GM23338 (cell line): ENCODE measurements around the gene PAK1. TPM values are rescaled to one million over a fixed set of nuclear protein-coding genes. Genes with fewer than 3 reads are reported as not detected.

Experiments
- ATAC-seq: fragments of 200-7000 bp; cut with Tn5 transposase; 3 replicates; pipeline ENCODE4 v1.9.1; 2020
- DNase-seq: peaks from one replicate; pipeline ENCODE4 v3.0.0-alpha.2; 2015; ENCODE audit warnings: low spot score
- H2AFZ ChIP-seq: fragments of 200-600 bp; sonication (generic); 2 replicates; pipeline ENCODE4 v1.8.0; 2016; ENCODE audit warnings: antibody characterized with exemption, mild to moderate bottlenecking, moderate library complexity
- H3F3A ChIP-seq: fragments of 200-600 bp; sonication (generic); replicated peaks from 2 replicates; pipeline ENCODE4 v1.8.0; 2017; ENCODE audit warnings: antibody characterized with exemption, mixed run types, low read depth
- H3K27ac ChIP-seq: fragments of 200-600 bp; sonication (generic); 2 replicates; pipeline ENCODE4 v1.6.1; 2016; ENCODE audit warnings: low read depth
- H3K27me3 ChIP-seq: fragments of 200-600 bp; sonication (generic); 2 replicates; pipeline ENCODE4 v1.8.0; 2016; ENCODE audit warnings: mild to moderate bottlenecking, mixed run types, moderate library complexity; ENCODE audit not compliant: insufficient read depth
- H3K36me3 ChIP-seq: fragments of 200-600 bp; sonication (generic); 2 replicates; pipeline ENCODE4 v1.8.0; 2016; ENCODE audit warnings: mild to moderate bottlenecking; ENCODE audit not compliant: insufficient read depth
- H3K4me1 ChIP-seq: fragments of 200-600 bp; sonication (generic); 2 replicates; pipeline ENCODE4 v1.8.0; 2016; ENCODE audit warnings: mild to moderate bottlenecking, moderate library complexity; ENCODE audit not compliant: insufficient read depth
- H3K4me2 ChIP-seq: fragments of 200-600 bp; sonication (generic); 2 replicates; pipeline ENCODE4 v1.7.1; 2017; ENCODE audit warnings: mixed run types
- H3K4me3 ChIP-seq: fragments of 200-600 bp; sonication (generic); 2 replicates; pipeline ENCODE4 v1.6.1; 2016; ENCODE audit warnings: mixed run types
- H3K79me2 ChIP-seq: fragments of 200-600 bp; sonication (generic); replicated peaks from 2 replicates; pipeline ENCODE4 v1.8.0; 2017; ENCODE audit warnings: mild to moderate bottlenecking; ENCODE audit not compliant: insufficient read depth
- H3K9me2 ChIP-seq: fragments of 200-600 bp; sonication (generic); 2 replicates; pipeline ENCODE4 v1.8.0; 2017; ENCODE audit not compliant: insufficient read depth
- H4K20me1 ChIP-seq: fragments of 200-600 bp; sonication (generic); replicated peaks from 2 replicates; pipeline ENCODE4 v1.8.0; 2017; ENCODE audit warnings: mild to moderate bottlenecking; ENCODE audit not compliant: insufficient read depth
- H3K27ac Mint-ChIP-seq: 2 replicates; pipeline ENCODE4 v1.8.0; 2020; ENCODE audit warnings: inconsistent platforms, mild to moderate bottlenecking, moderate library complexity, mixed read lengths
- H3K27me3 Mint-ChIP-seq: 3 replicates; pipeline ENCODE4 v1.8.0; 2022; ENCODE audit warnings: low read depth, mild to moderate bottlenecking, moderate library complexity, mixed read lengths, inconsistent platforms; ENCODE audit not compliant: insufficient read depth, poor library complexity
- H3K36me3 Mint-ChIP-seq: 3 replicates; pipeline ENCODE4 v1.8.0; 2021; ENCODE audit warnings: low read depth, mild to moderate bottlenecking, inconsistent platforms, moderate library complexity, mixed read lengths
- H3K4me1 Mint-ChIP-seq: 3 replicates; pipeline ENCODE4 v1.8.0; 2020; ENCODE audit warnings: mild to moderate bottlenecking, inconsistent platforms, mixed read lengths
- H3K4me3 Mint-ChIP-seq: 3 replicates; pipeline ENCODE4 v1.8.0; 2021; ENCODE audit warnings: moderate library complexity, mild to moderate bottlenecking, inconsistent platforms, mixed read lengths
- H3K9me3 Mint-ChIP-seq: 3 replicates; pipeline ENCODE4 v1.8.0; 2020; ENCODE audit warnings: moderate library complexity, mild to moderate bottlenecking, inconsistent platforms, mixed read lengths
- CREB1 ChIP-seq: fragments of 250-450 bp; sonication (Bioruptor Pico); IDR thresholded peaks from 2 replicates; pipeline ENCODE4 v1.5.0; 2020; ENCODE audit warnings: low read depth, mild to moderate bottlenecking, moderate library complexity
- CTCF ChIP-seq, 2 experiments: fragments of 200-600 bp in 1 of 2; sonication (generic) in 1 of 2; conservative IDR thresholded peaks; 2 replicates each; pipeline versions ENCODE4 v1.5.1 to v1.6.1; 2016 to 2017; ENCODE audit warnings: antibody characterized with exemption in 2 of 2, low read depth in 2 of 2, mild to moderate bottlenecking in 2 of 2, moderate library complexity in 1 of 2
- ETS1 ChIP-seq: IDR thresholded peaks from 2 replicates; pipeline ENCODE4 v1.6.1; 2016; ENCODE audit warnings: antibody characterized with exemption
- EZH2 ChIP-seq: fragments of 200-600 bp; sonication (generic); IDR thresholded peaks from one replicate; pipeline ENCODE4 v1.8.0; 2017; ENCODE audit warnings: antibody characterized with exemption, mild to moderate bottlenecking, low read depth; ENCODE audit not compliant: unreplicated experiment
- EZH2phosphoT487 ChIP-seq: fragments of 200-600 bp; sonication (generic); IDR thresholded peaks from one replicate; pipeline ENCODE4 v1.8.1; 2018; ENCODE audit warnings: antibody characterized with exemption; ENCODE audit not compliant: unreplicated experiment
- NANOG ChIP-seq: IDR thresholded peaks from 2 replicates; pipeline ENCODE4 v1.6.1; 2016; ENCODE audit warnings: antibody characterized with exemption, borderline replicate concordance
- POLR2AphosphoS5 ChIP-seq: IDR thresholded peaks from 2 replicates; pipeline ENCODE4 v1.6.1; 2016; ENCODE audit warnings: antibody characterized with exemption, low read depth
- REST ChIP-seq: IDR thresholded peaks from one replicate; pipeline ENCODE4 v1.6.1; 2018; ENCODE audit warnings: antibody characterized with exemption; ENCODE audit not compliant: unreplicated experiment
- polyA plus RNA-seq: library from polyadenylated mRNA; unstranded; fragments of >200 nt; fragmentation: Nextera tagmentation; extraction: Ambion mirVana; gene quantifications from 2 replicates; pipeline ENCODE4 v1.2.1, GENCODE V29; 2016
- total RNA-seq: library from RNA; depleted of rRNA; stranded (reverse); fragments of >200 nt; shearing (Covaris generic); gene quantifications from 2 replicates; pipeline ENCODE4 v1.2.3, GENCODE V29; 2014

Gene PAK1
- total and polyA plus RNA-seq, 2 experiments from 2014 or later, result 102 to 175 TPM

GRCh38 chr11:77508019-77508418 is 34.1 kb upstream of the PAK1 start:
- no peaks in the 10 kb centered on the region for H3K9me3 Mint-ChIP-seq
- H3K4me1 ChIP-seq, result peaks cover 15% of the 10 kb centered on the region
- H3K27me3 Mint-ChIP-seq, result no peaks in the 10 kb centered on the region
- no peaks in the 10 kb centered on the region for H3F3A ChIP-seq
- TF ChIP-seq ETS1, result no peak
- no peak for TF ChIP-seq EZH2phosphoT487
- TF ChIP-seq REST, result no peak
- TF ChIP-seq CTCF (conservative IDR thresholded peaks at IDR 0.05; ENCODE audit: low read depth in 2 of 2), result peak in 1 of 2 experiments; percentile 22; a peak in 2 of 4 replicates
- H3K4me3 ChIP-seq, result no peak overlapping the region
- H3K79me2 ChIP-seq, result no peaks in the 10 kb centered on the region
- no peaks in the 10 kb centered on the region for H3K9me2 ChIP-seq
- H4K20me1 ChIP-seq, result no peaks in the 10 kb centered on the region
- H3K27me3 ChIP-seq, result no peaks in the 10 kb centered on the region
- no peaks in the 10 kb centered on the region for H3K36me3 ChIP-seq
- no peaks in the 10 kb centered on the region for H3K36me3 Mint-ChIP-seq
- no peak overlapping the region for H3K4me2 ChIP-seq
- peaks cover 12% of the 10 kb centered on the region for H3K4me1 Mint-ChIP-seq
- H2AFZ ChIP-seq, result no peak overlapping the region
- H3K4me3 Mint-ChIP-seq, result no peak overlapping the region
- DNase-seq, result no peak
- no peak for ATAC-seq
- H3K27ac ChIP-seq, result no peak overlapping the region
- H3K27ac Mint-ChIP-seq, result no peak overlapping the region

GRCh38 chr11:77506857-77507256 is 33.0 kb upstream of the PAK1 start:
- Histone ChIP-seq H3K4me1 (peaks cover 11% of the 10 kb centered on the region), H3K27me3 (no peaks in the 10 kb centered on the region), H3K79me2 (no peaks in the 10 kb centered on the region), H3K4me2 (no peak overlapping the region), H3K36me3 (no peaks in the 10 kb centered on the region), H3F3A (no peaks in the 10 kb centered on the region), H3K4me3 (no peak overlapping the region), H3K27ac (no peak overlapping the region), H2AFZ (no peak overlapping the region), H3K9me2 (no peaks in the 10 kb centered on the region), H4K20me1 (no peaks in the 10 kb centered on the region)
- no peaks in the 10 kb centered on the region for H3K27me3 Mint-ChIP-seq
- H3K4me1 Mint-ChIP-seq, result peaks cover 16% of the 10 kb centered on the region
- no peaks in the 10 kb centered on the region for H3K36me3 Mint-ChIP-seq
- H3K9me3 Mint-ChIP-seq, result no peaks in the 10 kb centered on the region
- DNase-seq, result no peak
- ATAC-seq, result no peak
- H3K4me3 Mint-ChIP-seq, result no peak overlapping the region
- H3K27ac Mint-ChIP-seq, result no peak overlapping the region
- TF ChIP-seq EZH2phosphoT487, result no peak
- no peak for TF ChIP-seq POLR2AphosphoS5
- TF ChIP-seq EZH2, result no peak
- no peak for TF ChIP-seq CREB1
- TF ChIP-seq NANOG, result no peak
